NCI-H345 treated with DMSO at 0.1 percent for 48 hours (cell line): Measurements from ENCODE around the gene TMEM132A.
"Not testable (repeated sequence)": the region's sequence is repeated elsewhere in the genome, so short reads cannot be mapped to it uniquely, and the experiment has no call there.

Source experiments
- DNase-seq: peaks from one replicate; lab custom pipeline; 2025; ENCODE audit not compliant: unreplicated experiment; lab: John Stamatoyannopoulos, UW

The TMEM132A gene

DNA sequence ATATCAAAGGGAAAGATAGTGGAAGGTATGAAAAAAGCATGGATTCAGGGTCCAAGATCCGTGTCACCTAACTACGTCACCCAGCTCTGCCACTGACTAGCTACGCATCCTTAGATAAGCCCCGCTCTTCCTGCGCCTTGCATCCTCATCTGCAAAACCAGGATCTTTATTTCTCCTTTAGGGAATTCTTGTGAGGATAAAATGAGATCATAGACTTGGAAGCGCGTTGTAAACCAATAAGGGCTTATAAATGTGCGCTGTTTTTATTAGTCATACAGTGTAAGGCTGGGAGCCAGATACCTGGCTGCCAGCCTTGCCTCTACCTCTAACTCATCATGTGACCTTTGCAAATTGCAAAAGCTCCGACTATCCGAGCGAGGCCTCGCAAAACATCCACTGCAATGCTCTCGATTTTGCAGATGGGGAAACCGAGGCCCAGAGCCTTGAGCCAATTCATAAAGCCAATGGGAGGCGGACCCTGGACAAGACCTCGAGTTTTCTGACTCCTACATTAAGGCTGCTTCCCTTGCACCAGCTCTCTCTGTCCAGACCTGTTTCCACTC is 18.6 kb upstream of the TMEM132A start:
- peak; percentile 3 for DNase-seq

- DNase-seq, result peak; percentile 95
Observed at GRCh38 chr11:60906132-60906972, 17.9 kb upstream of the TMEM132A start, which contains the start of gene PRPF19. PRPF19 (minus strand) TSS chr11:60906585; CDS start chr11:60906382, 203 bp downstream.

DNA sequence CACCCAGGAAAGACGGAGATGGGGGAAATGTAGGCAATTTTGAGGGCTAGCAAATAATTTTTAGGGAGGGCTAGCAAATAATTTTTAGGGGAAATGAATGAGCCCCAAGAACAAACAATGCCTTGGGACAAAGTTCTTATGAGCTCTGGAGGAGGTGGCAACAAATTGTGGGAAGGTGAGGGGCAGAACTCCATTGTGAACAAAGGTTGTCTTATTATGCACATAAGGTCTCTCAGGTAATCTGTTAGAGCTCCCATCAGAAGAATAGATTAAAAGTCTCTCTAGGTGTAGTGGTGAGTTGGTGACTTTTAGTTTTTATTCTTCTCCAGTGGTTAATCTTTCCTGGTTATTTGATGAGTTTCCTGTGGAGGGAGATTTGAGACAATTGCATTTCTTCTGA is 15.5 kb upstream of the TMEM132A start:
- DNase-seq, result no peak

GRCh38 chr11:60909680-60910280 is 14.5 kb upstream of the TMEM132A start:
- not testable (repeated sequence) for DNase-seq

DNA sequence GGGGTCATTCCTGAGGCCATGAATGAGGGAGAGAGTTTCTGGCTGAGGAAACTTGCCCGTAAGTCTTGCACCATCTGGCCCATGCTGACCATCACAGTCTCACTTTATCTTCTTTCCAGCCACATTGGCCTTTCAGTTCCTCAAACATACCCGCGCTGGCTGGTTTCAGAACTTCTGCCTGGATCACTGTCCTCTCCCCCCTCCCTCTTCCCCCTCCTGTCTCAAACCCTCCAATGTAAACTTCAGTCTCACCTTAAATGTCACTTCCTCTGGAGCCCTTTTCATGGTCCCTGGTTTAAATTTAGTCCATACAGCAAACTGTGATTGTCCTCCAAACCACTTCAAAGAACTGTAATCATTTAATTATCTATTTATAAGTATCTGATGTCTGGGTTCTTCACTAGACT is 14.0 kb upstream of the TMEM132A start:
- DNase-seq, result no peak

- no peak for DNase-seq
Observed at GRCh38 chr11:60910711-60911380, 13.4 kb upstream of the TMEM132A start.

DNA sequence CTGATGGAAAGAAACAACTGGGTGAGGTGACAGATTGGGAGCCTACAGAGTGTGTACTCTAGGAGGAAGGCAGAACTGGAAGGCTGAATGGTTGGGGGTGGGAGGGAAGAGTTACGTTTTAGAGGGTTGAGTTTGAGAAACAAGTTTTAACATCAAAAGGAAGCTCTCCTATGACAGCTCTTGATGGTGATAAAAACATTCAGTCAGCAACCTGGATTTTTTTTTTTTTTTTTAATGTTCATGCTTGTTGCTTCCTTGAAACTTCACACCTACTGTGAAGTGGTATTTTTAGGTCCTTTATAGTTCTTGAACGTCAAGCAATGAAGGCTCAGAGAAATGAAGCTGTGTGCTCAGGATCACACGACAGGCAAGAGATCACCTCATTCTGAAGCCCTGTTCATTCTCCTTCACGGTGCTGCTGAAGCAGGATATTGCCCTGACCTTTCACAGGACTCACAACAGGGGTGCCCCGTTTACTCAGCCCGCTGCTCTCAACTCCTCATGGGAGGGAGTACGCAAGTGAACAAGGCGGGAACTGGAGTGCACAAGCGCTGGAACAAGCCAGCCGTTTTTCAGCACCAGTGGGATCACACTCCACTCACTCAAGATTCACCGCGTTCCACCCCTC is 11.9 kb upstream of the TMEM132A start:
- no peak for DNase-seq

GRCh38 chr11:60912851-60913528 is 11.3 kb upstream of the TMEM132A start:
- no peak for DNase-seq

- peak; percentile 93 for DNase-seq
Observed at GRCh38 chr11:60913793-60914632, 10.2 kb upstream of the TMEM132A start, which contains the start of gene TMEM109. TMEM109 (plus strand) TSS chr11:60914158; CDS start chr11:60919694, 5,536 bp downstream.

DNA sequence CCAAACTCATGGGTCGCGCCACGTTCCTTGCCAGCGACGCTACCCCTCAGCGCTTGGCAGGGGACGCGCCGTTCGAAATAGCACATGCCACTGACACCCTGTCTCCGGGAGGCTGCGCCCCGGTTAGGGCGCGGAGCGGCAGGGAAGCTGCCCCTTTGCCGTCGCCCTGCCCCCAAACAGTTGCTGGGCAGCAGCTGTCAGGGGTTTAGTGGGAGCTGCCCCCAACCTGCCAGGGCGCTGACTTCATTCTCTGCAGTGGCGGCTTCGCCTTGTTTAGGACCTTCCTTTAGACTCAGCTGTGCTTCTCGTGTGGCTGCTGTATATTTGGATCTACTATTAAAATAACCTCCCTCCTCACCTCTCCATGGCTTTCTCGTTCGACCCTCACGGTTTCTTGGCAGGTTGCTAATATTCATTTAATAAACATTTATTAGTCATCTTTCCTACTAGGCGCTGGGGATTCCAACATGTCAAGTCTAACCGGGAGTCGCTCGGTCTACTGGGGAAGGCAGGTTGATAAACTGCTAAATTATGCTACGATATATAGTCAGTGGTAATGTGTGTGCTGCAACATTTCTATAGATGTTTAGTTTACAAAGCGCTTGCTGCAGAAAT is 9.5 kb upstream of the TMEM132A start:
- no peak for DNase-seq

DNA sequence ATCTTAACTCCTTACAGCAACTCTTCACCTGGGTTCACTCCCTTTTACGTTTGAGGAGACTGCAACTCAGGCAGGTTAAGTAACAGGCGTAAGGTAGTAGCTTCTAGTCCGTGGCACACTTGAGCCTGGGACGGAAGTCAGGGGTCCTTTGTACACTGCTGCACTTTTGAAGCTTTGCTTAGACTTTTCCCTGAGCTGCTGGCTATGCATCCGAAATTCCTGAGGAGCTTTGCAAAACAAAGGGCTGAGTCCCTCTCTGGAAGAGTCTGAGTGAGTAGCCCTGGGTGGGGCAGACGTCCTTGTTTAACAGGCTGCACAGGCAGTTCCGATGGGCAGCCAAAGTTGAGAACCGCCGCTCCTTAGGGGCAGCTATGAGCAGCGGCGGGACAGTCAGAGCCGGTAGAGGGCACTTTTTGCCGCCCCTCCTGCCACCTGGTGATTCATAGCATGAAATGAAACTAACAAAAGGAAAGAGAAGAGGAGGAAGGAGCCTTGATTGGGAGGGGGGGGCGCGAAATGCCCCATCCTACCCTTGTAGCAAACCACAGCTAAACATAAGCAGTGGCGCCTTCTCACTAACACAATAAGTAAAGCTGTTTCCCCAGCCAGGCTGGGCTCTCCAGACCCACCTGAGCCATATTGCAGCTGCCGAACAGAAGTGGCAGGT is 8.9 kb upstream of the TMEM132A start:
- DNase-seq, result no peak

DNA sequence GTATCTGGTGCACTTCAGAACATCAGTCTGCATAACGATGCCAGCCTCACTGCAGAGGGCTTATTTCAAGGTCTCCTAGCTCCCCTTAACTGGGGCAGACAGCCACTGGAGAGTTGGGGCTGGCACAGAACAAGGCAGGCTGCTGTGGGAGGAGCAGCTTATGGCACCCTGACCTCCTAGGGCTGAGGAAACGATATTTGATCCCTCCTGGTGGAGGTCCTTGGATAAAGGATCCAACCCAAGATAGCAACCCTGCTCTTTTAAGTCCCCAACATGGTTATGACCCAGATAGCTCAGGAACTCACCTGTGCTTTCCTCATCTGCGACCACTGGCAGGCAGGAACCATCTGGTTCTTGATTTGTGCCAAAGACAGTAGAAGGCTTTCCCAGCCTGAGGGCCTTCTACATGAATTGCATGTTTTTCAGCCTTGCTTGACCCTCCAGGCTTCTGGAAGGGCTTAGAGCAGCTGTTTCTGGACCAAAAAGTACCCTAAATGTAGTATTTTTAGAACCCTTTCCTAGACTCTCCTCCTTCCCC is 7.5 kb upstream of the TMEM132A start:
- no peak for DNase-seq

GRCh38 chr11:60917267-60917666 is 7.0 kb upstream of the TMEM132A start:
- no peak for DNase-seq

GRCh38 chr11:60918251-60918938 is 5.9 kb upstream of the TMEM132A start:
- DNase-seq, result no peak

DNA sequence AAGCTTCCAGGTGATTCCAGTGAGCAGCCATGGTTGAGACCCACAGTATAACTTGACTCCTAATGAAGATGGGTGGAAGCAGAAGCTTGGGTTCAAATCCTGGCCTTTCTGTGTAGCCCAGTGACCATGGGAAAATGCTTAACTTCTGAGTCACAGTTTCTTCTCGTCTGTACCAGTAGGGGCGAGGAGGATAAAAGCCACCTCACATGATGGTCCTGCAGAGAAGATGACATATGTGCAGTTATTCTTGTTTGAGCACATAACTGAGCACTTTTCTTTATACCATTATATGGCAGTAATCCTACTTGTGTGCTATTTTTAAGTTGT is 5.4 kb upstream of the TMEM132A start:
- no peak for DNase-seq

GRCh38 chr11:60919320-60919719 is 4.9 kb upstream of the TMEM132A start:
- no peak for DNase-seq

GRCh38 chr11:60919956-60920355 is 4.3 kb upstream of the TMEM132A start:
- no peak for DNase-seq

DNA sequence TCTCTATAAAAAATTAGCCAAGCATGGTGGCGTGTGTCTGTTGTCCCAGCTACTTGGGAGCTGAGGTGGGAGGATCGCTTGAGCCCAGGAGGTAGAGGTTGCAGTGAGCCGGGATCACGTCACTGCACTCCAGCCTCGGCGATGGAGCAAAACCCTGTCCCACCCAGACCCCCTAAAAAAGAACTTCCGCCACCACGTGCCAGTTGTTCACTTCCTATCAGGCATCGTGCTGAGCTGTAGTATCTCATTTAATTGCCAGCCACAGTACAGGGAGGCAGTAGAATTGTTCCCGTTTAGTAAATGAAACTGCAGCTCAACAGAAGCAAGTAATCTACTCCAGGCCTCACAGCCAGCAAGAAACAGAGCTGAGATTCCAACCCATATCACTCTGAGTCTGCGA is 3.0 kb upstream of the TMEM132A start:
- DNase-seq, result no peak
